GM18873 (cell line): ENCODE data around the gene TPP2.

Experiments used
- ATAC-seq: cut with Tn5 transposase; IDR thresholded peaks from one replicate; pipeline ENCODE4 v1.9.1; 2021; ENCODE audit warnings: mild to moderate bottlenecking, moderate library complexity, moderate number of reproducible peaks; ENCODE audit not compliant: unreplicated experiment, low FRiP score

TPP2 gene

GRCh38 chr13:102596147-102597028, at the start of gene TPP2:
Gene TPP2, plus strand, starts transcription at chr13:102596986. Its CDS starts 53 bp downstream, at chr13:102597039.
- ATAC-seq: peak; percentile 78

- ATAC-seq: no peak
These were observed 48.0 kb upstream of the TPP2 start for GRCh38 chr13:102548811-102549210.

DNA sequence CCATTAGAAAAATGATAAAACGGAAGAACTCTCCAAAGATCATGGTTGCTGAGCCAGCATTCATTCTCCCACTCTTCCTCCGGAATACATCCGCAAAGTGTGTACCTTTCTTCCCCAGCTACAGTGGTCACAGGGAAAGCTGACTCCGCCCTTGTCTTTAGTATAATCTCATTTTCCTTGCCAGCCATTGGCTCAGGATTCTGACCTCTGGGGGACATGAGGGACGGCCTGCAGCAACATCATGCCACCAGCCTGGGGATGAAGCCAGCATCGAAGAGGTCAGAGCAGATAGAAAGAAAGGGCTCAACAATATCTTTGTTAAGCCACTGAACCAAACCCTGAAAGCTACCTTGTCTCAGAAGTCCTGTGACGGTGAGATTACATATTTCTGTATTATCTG, 46.3 kb upstream of the TPP2 start:
- no peak for ATAC-seq

DNA sequence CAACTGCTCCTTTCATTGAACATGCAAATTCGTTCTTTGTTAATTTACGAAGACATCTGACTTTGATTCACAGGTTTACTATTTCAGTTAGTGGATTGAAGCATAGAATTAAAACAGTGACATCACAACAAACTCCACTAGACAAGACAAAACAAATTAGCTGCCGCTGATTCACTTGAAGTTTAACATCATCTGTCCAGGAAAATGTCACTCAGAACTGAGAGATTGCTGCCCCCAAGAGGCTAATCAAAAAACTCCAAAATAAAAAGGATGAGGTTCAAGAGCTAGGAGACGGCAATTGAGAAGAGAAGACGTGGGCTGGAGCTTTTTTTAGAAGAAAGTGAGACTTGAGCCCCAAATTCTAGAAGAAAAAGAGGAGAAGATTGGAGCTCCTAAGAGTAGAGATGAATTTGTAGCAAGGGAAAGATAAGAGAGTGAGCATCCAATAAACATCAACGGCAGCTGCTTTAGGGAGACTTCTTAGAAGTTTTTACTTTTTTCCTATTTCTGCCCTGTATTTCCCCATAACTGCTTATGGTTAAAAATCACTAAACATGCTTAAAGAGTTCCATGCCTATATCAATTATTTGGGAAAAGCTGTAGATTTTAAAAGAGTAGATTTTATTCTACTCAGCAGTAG, 40.8 kb upstream of the TPP2 start:
- no peak for ATAC-seq

DNA sequence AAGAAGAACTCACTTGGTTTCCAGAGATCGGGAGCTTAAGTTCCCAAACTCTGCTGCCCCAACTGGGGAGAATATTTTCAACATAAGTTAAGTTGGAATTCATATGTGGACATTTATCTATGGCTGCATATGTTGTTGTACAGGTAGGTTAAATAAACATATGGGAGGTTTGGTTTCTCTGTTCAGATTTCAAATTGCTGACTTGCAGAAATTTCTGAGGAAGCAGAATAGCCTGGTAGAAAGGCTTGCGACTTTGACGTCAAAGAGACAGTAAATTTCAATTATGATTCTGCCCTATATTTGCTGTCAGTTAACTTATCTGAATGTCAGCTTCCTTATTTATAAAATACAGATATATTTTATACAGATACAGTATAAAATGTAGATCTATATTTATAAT, 40.0 kb upstream of the TPP2 start:
- no peak for ATAC-seq

DNA sequence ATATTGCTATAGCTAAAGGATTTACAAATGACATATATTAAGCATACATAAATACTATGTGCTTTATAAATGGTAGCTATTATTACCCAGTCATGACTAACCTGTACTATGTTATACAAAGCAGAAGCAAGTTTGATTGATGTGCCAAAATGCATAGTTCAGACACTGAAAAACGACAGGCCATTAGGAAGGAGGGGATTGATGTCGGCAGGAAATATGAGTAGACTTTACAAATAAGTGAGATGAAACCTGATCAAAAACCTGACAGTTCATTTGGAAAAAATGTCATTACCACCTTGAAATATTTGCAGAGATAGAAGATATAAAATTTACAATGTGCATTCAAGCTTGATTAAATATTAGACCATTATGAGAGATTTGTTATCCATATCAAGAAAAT, 38.8 kb upstream of the TPP2 start:
- ATAC-seq: no peak

GRCh38 chr13:102561933-102562332, 34.9 kb upstream of the TPP2 start:
- ATAC-seq: no peak

DNA sequence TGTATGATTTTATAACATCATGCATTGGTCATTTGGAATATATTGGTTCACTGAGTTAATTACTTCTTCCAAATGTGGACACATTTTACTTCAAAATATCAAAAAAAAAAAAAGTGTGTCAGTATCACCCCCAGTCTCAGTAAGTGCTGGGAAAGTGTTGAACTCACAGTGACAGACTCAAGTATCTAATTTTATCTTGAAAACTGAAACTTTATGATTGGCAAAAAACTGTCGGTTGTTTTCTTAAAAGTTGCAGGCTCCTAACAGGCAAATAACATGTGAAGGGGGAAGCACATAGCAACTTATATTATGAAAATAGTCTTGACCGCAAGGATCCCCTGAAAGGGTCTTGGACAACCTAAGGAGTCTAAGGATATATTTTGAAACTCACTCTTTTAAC, 33.5 kb upstream of the TPP2 start:
- no peak for ATAC-seq

DNA sequence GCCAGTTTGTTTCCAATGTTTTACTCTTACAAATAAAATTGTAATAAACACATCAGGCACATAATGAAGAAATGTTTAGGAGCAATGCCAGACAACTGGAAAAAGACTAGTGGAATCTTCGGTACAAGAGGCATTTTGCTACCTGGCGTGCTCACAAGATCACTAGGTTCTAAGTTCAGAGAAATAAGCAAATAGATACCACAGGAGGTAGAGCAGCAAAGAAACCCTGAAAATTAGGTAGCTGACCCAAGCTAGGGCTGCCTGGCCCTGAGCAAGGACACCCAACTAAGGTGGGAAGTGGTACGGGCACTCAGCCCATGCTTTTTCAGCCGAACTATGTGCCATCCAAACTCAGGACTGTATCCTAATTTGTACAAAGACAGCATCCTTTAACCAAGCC, 32.2 kb upstream of the TPP2 start:
- ATAC-seq: no peak

GRCh38 chr13:102566513-102566912, 30.3 kb upstream of the TPP2 start:
- no peak for ATAC-seq

DNA sequence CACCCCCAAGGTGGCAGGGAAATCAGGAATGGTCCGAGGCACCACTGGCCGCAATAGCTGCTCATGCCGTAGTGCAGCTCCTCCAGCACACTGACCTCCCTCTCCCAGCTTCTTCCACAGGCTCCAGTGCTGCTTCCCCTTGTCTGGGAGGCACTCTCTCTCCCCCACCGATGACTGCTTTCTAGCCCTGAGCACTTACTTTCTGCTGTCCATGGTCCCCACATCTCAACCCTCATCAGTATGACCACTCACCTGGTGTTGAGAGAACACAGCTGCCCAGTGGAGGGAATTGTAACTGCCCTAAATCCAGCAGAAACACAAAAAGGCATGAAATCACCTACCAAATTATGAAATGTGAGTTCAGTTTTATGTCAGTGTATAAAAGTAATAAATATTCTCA, 28.9 kb upstream of the TPP2 start:
- no peak for ATAC-seq

GRCh38 chr13:102569488-102569887, 27.3 kb upstream of the TPP2 start:
- ATAC-seq: no peak

DNA sequence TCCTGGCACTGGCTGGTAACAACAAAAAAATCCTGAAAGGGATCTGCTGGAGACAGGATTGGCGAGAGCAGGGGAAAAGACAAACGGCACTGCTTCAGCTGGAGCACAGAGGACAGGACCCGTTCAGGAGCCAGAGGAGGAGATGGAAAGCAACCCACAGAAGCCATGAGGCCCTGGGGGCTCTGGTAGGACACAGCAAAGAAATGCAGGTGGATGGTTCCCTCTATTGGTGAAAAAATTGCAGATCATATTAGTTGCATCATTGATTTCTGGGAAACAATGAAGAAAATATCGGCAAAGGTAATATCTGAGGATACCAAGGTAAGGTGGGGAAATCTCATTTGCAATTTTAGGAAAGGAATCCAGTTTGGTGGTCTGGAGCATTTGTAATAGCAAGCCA, 25.7 kb upstream of the TPP2 start:
- ATAC-seq: no peak

GRCh38 chr13:102572323-102572722, 24.5 kb upstream of the TPP2 start:
- ATAC-seq: no peak

DNA sequence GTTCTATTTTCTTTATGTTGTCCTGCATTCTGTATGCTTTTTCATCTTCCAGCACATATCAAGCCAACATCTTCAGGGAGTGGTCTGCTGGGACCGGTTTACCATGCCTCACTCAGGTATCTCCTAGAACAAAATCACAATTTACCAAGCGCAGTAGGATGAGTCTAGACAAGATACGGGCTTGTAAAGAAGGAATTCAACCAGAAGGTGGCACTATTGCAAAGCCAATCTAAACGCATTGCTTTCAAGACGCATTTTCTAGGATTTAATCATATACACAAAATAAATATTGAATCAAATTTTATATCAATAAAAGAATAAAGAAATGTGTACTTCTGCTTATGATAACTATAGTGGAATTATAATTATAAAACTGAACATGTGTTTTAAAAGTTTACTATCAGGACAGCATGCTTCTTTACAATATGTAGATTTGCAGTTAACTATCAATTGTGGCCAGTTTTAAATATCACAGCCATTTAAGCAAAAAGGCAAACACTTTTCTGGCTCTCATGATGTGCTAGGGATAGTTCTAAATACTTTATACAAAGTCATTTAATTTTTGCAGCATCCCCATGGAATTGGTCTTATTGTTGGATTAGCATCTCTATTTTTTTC, 16.1 kb upstream of the TPP2 start:
- ATAC-seq: peak; percentile 66

GRCh38 chr13:102582256-102582655, 14.5 kb upstream of the TPP2 start:
- no peak for ATAC-seq

DNA sequence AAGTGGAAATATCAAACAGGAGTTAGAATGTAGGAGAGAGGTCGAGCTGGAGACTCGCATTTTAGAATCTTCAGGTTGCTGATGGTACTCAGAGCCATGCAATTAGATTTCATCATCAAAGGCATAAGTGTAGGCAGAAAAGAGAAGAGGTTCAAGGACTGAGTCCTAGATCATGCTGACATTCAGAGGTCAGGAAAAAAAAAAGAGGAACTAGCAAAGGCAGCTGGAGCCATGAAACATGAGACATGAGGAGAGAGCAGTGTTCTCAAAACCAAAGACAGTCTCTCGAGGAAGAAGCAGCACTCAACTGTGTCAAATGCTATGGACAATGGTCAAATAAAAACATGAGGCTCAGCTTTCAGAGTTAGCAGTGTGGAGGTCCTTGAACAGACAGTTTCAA, 12.4 kb upstream of the TPP2 start:
- ATAC-seq: peak; percentile 37

- ATAC-seq: no peak
These were observed 10.2 kb upstream of the TPP2 start for GRCh38 chr13:102586615-102587014.

DNA sequence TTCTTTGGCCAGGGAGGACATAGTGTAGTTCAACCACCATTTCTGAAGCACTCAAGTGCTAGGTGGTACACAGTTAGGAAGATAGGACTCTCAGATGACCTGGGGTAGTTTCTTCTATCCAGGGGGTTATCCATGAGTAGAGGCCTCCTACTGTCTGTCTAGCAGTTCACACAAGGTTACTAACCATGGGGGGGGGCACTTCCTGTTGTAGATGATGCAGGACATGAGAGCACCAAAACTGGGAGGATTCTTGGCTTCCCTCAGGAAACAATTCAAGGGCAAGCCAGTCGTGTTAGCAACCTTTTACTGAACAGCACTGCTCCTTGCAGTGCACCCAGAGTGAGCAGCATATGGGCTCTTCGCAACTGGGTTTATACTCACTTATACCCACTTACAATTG, 8.9 kb upstream of the TPP2 start:
- ATAC-seq: no peak

- no peak for ATAC-seq
These were observed 7.4 kb upstream of the TPP2 start for GRCh38 chr13:102589301-102589822.
